Uterus (tissue), 4 donors: ENCODE measurements around the gene USP10. TPM values are rescaled to one million over a fixed set of nuclear protein-coding genes. Genes with fewer than 3 reads are reported as not detected.
A peak's percentile ranks its signal among the peaks of the same experiment; 100 is the strongest.
"Not testable (repeated sequence)": the region's sequence is repeated elsewhere in the genome, so short reads cannot be mapped to it uniquely, and the experiment has no call there.

Experiments
- DNase-seq, 2 donors: peaks; one replicate each; pipeline ENCODE4 v3.0.0-alpha.2; 2019 to 2020
- H3K27ac ChIP-seq, 2 donors: fragments of 200-600 bp; sonication (generic); 1 replicate in 1 of 2; 2 replicates in 1 of 2; pipeline ENCODE4 v1.5.1; 2016 to 2018
- H3K27me3 ChIP-seq, 2 donors: fragments of 200-600 bp; sonication (generic); one replicate each; pipeline ENCODE4 v1.5.1; 2018 to 2019; ENCODE audit warnings: control low read depth in 1 of 2
- H3K36me3 ChIP-seq, 2 donors: fragments of 200-600 bp; sonication (generic); one replicate each; pipeline ENCODE4 v1.5.1; 2019; ENCODE audit warnings: control low read depth in 1 of 2
- H3K4me1 ChIP-seq, 2 donors: fragments of 200-600 bp; sonication (generic); one replicate each; pipeline ENCODE4 v1.5.1; 2018 to 2019; ENCODE audit warnings: control low read depth in 1 of 2
- H3K4me3 ChIP-seq, 2 donors: fragments of 200-600 bp; sonication (generic); 1 replicate in 1 of 2; 2 replicates in 1 of 2; pipeline ENCODE4 v1.5.1; 2018 to 2019; ENCODE audit warnings: mild to moderate bottlenecking in 1 of 2
- H3K9me3 ChIP-seq, 2 donors: fragments of 200-600 bp; sonication (generic); one replicate each; pipeline ENCODE4 v1.5.1; 2019; ENCODE audit warnings: control low read depth in 1 of 2
- CTCF ChIP-seq, 4 experiments: fragments of 200-600 bp in 2 of 4; fragments of 450-650 bp in 2 of 4; sonication (generic) in 2 of 4; IDR thresholded peaks; one replicate each; pipeline ENCODE4 v1.5.1; 2016 to 2019; ENCODE audit warnings: antibody characterized with exemption in 4 of 4, mild to moderate bottlenecking in 2 of 4, moderate library complexity in 1 of 4
- POLR2A ChIP-seq, 2 donors: fragments of 450-650 bp; IDR thresholded peaks; one replicate each; pipeline ENCODE4 v1.6.1; 2016; ENCODE audit warnings: antibody characterized with exemption in 2 of 2, mild to moderate bottlenecking in 1 of 2, moderate library complexity in 1 of 2
- intact Hi-C: fragments of 100-400 bp; cut with DNase I; formaldehyde crosslinking; loops from one replicate; pipeline ENCODE4 v1.15.1; 2023; ENCODE audit warnings: low total_unique reads
- total RNA-seq, 4 donors: library from RNA; depleted of rRNA in 3 of 4; stranded (reverse); fragments of >200 nt in 3 of 4; gene quantifications; one replicate each; pipeline versions ENCODE4 v1.1.0 to v1.2.4, GENCODE V29; 2014 to 2023
- donor health status: DM: yes; HTN: yes; CAD: no.

Gene USP10
- total RNA-seq, 4 donors from 2014 or later, result 12.6 to 83.3 (median 44.2) TPM

- Histone ChIP-seq H3K9me3 (no peaks in the 10 kb centered on the region), H3K4me3 (no peak overlapping the region), H3K36me3 (no peaks in the 10 kb centered on the region), H3K27ac (no peak overlapping the region), H3K4me1 (no peaks in the 10 kb centered on the region), H3K27me3 (no peaks in the 10 kb centered on the region)
- intact Hi-C loops, result no loop called here
- no peak for DNase-seq
- TF ChIP-seq POLR2A (IDR thresholded peaks at IDR 0.05) (no peak), CTCF (IDR thresholded peaks at IDR 0.05) (no peak)
Measured at GRCh38 chr16:84690088-84690819, 9.5 kb upstream of the USP10 start.

DNA sequence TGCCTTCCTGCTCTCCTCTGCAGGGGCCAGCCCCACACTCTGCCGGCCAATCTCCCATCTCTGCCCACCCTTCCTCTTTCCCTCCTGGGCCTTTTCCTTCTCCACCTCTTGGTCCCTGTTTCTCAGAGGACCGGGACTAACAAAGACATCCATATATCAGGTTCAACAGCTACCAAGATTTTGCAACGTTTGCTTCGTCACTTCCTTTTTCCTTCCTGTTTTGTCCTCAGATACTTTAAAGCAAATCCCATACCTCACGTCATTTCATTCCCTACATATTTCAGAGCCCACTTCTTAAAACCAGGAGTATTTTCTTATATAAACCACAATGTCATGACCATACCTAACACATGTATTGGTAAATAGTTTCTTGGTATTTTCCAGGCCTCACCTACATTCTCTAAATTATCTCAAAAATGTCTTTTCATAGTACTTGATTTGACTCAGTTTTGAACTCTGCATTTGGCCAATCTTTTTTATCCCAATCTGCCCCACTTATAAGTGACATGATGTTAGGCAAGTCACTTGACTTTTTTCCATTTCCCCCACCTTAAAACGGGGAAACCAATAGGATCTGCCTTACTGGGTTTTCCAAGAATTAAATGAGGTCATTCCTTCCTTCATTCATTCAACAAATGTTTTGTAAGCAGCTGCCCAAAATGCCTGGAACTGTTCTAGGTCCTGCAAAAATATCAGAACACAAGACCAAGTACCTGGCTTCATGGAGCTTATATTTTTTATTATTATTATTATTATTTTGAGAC is 7.2 kb upstream of the USP10 start:
- H3K4me3 ChIP-seq, result no peak overlapping the region
- DNase-seq, result no peak
- intact Hi-C loops, result no loop called here
- no peaks in the 10 kb centered on the region for H3K9me3 ChIP-seq
- TF ChIP-seq POLR2A (IDR thresholded peaks at IDR 0.05), result no peak
- no peak for TF ChIP-seq CTCF (IDR thresholded peaks at IDR 0.05)
- no peaks in the 10 kb centered on the region for H3K36me3 ChIP-seq
- H3K27me3 ChIP-seq, result no peaks in the 10 kb centered on the region
- no peaks in the 10 kb centered on the region for H3K4me1 ChIP-seq
- no peak overlapping the region for H3K27ac ChIP-seq

DNA sequence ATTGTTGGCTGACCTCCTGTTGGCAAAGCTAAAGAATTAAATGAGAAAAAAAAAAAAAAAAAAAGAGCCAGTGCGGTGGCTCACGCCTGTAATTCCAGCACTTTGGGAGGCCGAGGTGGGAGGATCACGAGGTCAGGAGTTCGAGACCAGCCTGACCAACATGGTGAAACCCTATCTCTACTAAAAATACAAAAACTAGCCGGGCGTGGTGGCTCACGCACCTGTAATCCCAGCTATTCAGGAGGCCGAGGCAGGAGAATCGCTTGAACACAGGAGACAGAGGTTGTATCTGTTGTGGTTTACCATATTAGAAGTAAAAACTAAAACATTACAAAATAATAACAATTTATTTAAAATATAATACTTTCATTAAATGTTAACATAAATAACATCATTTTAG is 5.9 kb upstream of the USP10 start:
- H3K27ac ChIP-seq, intact Hi-C loops, H3K36me3 ChIP-seq, H3K4me1 ChIP-seq, H3K27me3 ChIP-seq, H3K9me3 ChIP-seq, DNase-seq, H3K4me3 ChIP-seq: not testable (repeated sequence)

DNA sequence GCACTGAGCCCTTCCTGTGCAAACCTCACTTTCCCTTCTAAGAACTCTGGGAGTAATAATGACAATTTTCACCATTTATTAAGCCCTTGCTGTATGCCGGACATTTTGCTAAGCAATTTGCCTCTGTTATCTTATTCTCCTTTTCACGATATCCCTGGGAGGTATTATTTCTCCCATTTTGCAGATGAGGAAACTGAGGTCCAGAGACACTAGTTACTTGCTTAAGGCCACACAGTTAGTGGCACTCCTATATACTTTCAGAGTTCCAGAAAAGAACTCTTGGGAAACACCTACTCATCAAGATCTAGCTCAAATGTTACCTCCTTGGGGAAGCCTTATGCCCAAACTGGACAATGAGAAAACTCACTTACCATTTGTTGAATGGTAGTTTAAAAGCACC is 4.8 kb upstream of the USP10 start:
- TF ChIP-seq POLR2A (IDR thresholded peaks at IDR 0.05), result no peak
- TF ChIP-seq CTCF (IDR thresholded peaks at IDR 0.05), result no peak
- Histone ChIP-seq H3K36me3 (no peaks in the 10 kb centered on the region), H3K4me1 (peaks cover 0 to 5% of the 10 kb centered on the region in 2 donors), H3K27me3 (no peaks in the 10 kb centered on the region), H3K4me3 (no peak overlapping the region), H3K9me3 (no peaks in the 10 kb centered on the region), H3K27ac (no peak overlapping the region)
- intact Hi-C loops, result no loop called here
- no peak for DNase-seq

DNA sequence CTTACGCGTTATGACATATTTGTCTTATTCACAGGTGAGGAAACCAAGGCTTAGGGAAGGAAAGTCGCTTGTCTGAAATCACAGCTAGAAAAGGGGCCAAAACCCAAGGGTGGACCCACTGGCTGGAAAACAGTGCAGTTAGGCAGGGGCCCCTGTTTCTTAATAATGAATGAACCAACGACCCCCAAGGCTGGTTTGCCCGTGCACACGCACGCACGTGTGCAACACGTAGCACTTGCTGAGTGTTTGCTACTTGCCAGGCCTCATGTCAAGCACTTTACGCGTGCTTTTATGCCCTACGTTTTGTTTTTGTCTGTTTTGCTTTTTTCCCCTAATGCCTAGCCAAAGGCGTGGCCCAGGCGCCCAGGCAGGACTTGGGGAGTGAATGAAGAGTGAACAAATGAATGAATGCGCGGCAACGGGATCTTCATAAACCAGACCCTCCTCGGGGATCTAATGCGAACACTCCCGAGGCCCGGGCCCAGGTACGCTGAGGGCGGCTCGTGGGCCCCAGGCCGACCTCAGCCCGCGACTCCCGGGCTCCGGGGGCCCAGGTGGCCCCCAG is 571 bp upstream of the USP10 start:
- no peak for DNase-seq
- Histone ChIP-seq H3K4me1 (peaks cover 0 to 8% of the 10 kb centered on the region in 2 donors), H3K4me3 (peak overlapping the region; percentile 50 to 89), H3K36me3 (no peaks in the 10 kb centered on the region), H3K27ac (peak overlapping the region; percentile 29 to 91), H3K9me3 (no peaks in the 10 kb centered on the region), H3K27me3 (no peaks in the 10 kb centered on the region)
- intact Hi-C loops, result no loop called here
- TF ChIP-seq POLR2A (IDR thresholded peaks at IDR 0.05), result no peak
- no peak for TF ChIP-seq CTCF (IDR thresholded peaks at IDR 0.05)
